CD4-positive, alpha-beta T cell (primary cell): ENCODE measurements around the gene ASB17. TPM values are rescaled to one million over a fixed set of nuclear protein-coding genes. Genes with fewer than 3 reads are reported as not detected.

Experiments
- ATAC-seq: fragments of 200-7000 bp; cut with Tn5 transposase; one replicate; pipeline ENCODE4 v1.10.0; 2022; ENCODE audit warnings: mild to moderate bottlenecking; ENCODE audit not compliant: poor library complexity
- CTCF ChIA-PET: fragments of 350-600 bp; sonication (Branson Sonifier 250); formaldehyde crosslinking; loops from one replicate; lab custom pipeline; 2021; ENCODE audit warnings: antibody characterized with exemption, inconsistent platforms; lab: Charles Lee
- POLR2A ChIA-PET: fragments of 350-600 bp; sonication (Branson Sonifier 250); formaldehyde crosslinking; loops from one replicate; lab custom pipeline; 2021; ENCODE audit warnings: antibody characterized with exemption, inconsistent platforms; lab: Charles Lee
- DNase-seq, 14 experiments: peaks; one replicate each; pipeline ENCODE4 v3.0.0-alpha.2; 2013 to 2020; ENCODE audit warnings: mixed read lengths in 2 of 14
- H3K27ac ChIP-seq, 2 donors: one replicate each; pipeline versions ENCODE4 v1.5.1 to v1.7.0; 2013; ENCODE audit warnings: low read length in 2 of 2, low read depth in 1 of 2, mild to moderate bottlenecking in 1 of 2
- H3K27me3 ChIP-seq, 2 experiments: 1 replicate in 1 of 2; 2 replicates in 1 of 2; pipeline versions ENCODE4 v1.6.1 to v1.7.0; 2013; ENCODE audit warnings: low read length in 2 of 2, control low read depth in 1 of 2, mild to moderate bottlenecking in 1 of 2, moderate library complexity in 1 of 2; ENCODE audit not compliant: insufficient read depth in 2 of 2, control insufficient read depth in 1 of 2
- H3K36me3 ChIP-seq: one replicate; pipeline ENCODE4 v1.6.1; 2013; ENCODE audit warnings: low read length, control low read depth; ENCODE audit not compliant: insufficient read depth
- H3K4me1 ChIP-seq: one replicate; pipeline ENCODE4 v1.6.1; 2013; ENCODE audit warnings: low read length, control low read depth; ENCODE audit not compliant: insufficient read depth
- H3K4me3 ChIP-seq: one replicate; pipeline ENCODE4 v1.5.1; 2013; ENCODE audit warnings: mild to moderate bottlenecking, low read length, moderate library complexity
- H3K9me3 ChIP-seq, 2 experiments: 1 replicate in 1 of 2; 2 replicates in 1 of 2; pipeline versions ENCODE4 v1.6.1 to v1.7.0; 2013; ENCODE audit warnings: low read length in 2 of 2, mild to moderate bottlenecking in 2 of 2, control low read depth in 1 of 2, moderate library complexity in 1 of 2; ENCODE audit not compliant: control insufficient read depth in 1 of 2, insufficient read depth in 1 of 2
- H3K27ac Mint-ChIP-seq: one replicate; pipeline ENCODE4 v1.8.0; 2020; ENCODE audit warnings: mixed read lengths
- H3K27me3 Mint-ChIP-seq: one replicate; pipeline ENCODE4 v1.8.0; 2021; ENCODE audit warnings: mixed read lengths
- H3K36me3 Mint-ChIP-seq: one replicate; pipeline ENCODE4 v1.8.0; 2021; ENCODE audit warnings: low read depth, mixed read lengths
- H3K4me1 Mint-ChIP-seq: one replicate; pipeline ENCODE4 v1.8.0; 2021; ENCODE audit warnings: low read depth, mixed read lengths
- H3K4me3 Mint-ChIP-seq: one replicate; pipeline ENCODE4 v1.8.0; 2020; ENCODE audit warnings: mild to moderate bottlenecking, mixed read lengths
- H3K9me3 Mint-ChIP-seq: one replicate; pipeline ENCODE4 v1.8.0; 2020; ENCODE audit warnings: mixed read lengths
- intact Hi-C, 2 experiments: fragments of 100-400 bp; cut with DNase I in 1 of 2; cut with micrococcal nuclease in 1 of 2; formaldehyde crosslinking; loops; one replicate each; pipeline versions ENCODE4 v1.15.1 to v1.9.0; 2023 to 2025; cut with DNase I, micrococcal nuclease
- total RNA-seq, 174 experiments: library from RNA in 2 of 174; stranded (reverse) in 2 of 174; gene quantifications; one replicate each; pipeline ENCODE4 v1.2.3 and lab custom pipeline; 2021 to 2026
- TF ChIP-seq, protein P1 (sequence below): fragments of 200-600 bp; IDR thresholded peaks from one replicate; pipeline ENCODE4 v1.8.0; 2022; ENCODE audit warnings: antibody characterized with exemption, mild to moderate bottlenecking

Gene ASB17
- total RNA-seq, 2 experiments from 2014 or later = not detected

DNA sequence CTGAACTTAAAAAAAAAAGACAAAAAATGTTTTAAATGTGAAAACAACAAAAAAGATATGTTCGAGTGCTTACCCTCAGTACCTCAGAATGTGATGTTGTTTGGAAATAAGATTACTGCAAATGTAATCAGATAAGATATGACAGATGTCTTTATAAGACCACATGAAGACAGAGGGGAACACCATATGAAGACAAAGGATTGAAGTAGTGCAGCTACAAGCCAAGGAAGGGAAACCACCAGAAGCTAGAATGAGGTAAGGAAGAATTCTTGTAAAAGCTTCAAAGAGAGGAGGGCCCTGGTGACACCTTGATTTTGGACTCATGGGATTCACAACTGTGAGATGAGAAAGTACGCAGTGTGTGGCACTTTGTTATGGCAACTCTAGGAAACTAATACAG, 15.4 kb downstream of the ASB17 start:
- no peaks in the 10 kb centered on the region for H3K9me3 ChIP-seq
- DNase-seq (no peak), ATAC-seq (no peak)
- H3K4me1 ChIP-seq = no peaks in the 10 kb centered on the region
- CTCF ChIA-PET = no interaction called here
- H3K4me1 Mint-ChIP-seq = no peaks in the 10 kb centered on the region
- TF ChIP-seq, protein P1, sequence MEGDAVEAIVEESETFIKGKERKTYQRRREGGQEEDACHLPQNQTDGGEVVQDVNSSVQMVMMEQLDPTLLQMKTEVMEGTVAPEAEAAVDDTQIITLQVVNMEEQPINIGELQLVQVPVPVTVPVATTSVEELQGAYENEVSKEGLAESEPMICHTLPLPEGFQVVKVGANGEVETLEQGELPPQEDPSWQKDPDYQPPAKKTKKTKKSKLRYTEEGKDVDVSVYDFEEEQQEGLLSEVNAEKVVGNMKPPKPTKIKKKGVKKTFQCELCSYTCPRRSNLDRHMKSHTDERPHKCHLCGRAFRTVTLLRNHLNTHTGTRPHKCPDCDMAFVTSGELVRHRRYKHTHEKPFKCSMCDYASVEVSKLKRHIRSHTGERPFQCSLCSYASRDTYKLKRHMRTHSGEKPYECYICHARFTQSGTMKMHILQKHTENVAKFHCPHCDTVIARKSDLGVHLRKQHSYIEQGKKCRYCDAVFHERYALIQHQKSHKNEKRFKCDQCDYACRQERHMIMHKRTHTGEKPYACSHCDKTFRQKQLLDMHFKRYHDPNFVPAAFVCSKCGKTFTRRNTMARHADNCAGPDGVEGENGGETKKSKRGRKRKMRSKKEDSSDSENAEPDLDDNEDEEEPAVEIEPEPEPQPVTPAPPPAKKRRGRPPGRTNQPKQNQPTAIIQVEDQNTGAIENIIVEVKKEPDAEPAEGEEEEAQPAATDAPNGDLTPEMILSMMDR = no peak
- POLR2A ChIA-PET = no interaction called here
- no peaks in the 10 kb centered on the region for H3K27me3 ChIP-seq
- no peaks in the 10 kb centered on the region for H3K36me3 ChIP-seq
- H3K4me3 Mint-ChIP-seq = no peak overlapping the region
- H3K36me3 Mint-ChIP-seq = no peaks in the 10 kb centered on the region
- intact Hi-C loops = no loop called here
- H3K27ac Mint-ChIP-seq = no peak overlapping the region
- H3K4me3 ChIP-seq = no peak overlapping the region
- H3K27me3 Mint-ChIP-seq = peaks cover 11% of the 10 kb centered on the region
- H3K9me3 Mint-ChIP-seq = no peaks in the 10 kb centered on the region
- H3K27ac ChIP-seq = no peak overlapping the region

DNA sequence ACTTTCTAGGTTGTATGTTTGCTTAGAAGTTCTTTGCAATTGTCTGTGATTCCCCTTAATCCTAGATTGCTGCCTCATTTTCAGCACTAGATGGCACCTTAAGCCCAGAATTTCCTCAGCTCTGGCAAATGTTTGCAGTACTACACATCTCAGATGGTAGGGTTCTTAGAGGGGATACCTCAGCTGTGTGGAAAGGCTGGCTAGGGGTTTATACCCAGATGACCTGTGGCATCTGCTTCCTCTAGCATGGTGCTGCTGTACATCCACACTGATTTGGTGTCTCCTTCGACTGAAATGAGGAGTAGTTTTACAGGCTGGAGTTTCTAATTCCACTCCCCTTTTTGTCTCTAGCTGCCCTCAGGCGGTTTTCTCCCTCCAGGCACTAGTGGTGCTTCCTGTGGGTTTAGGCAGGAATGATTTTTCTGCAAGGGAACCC, 23.5 kb downstream of the ASB17 start:
- Histone ChIP-seq H3K4me1 (no peaks in the 10 kb centered on the region), H3K27ac (no peak overlapping the region), H3K4me3 (no peak overlapping the region), H3K27me3 (no peaks in the 10 kb centered on the region), H3K36me3 (no peaks in the 10 kb centered on the region), H3K9me3 (peaks cover 4 to 6% of the 10 kb centered on the region in 2 experiments)
- no peaks in the 10 kb centered on the region for H3K36me3 Mint-ChIP-seq
- no peaks in the 10 kb centered on the region for H3K4me1 Mint-ChIP-seq
- H3K4me3 Mint-ChIP-seq = no peak overlapping the region
- H3K27ac Mint-ChIP-seq = no peak overlapping the region
- ATAC-seq (no peak), DNase-seq (no peak)
- TF ChIP-seq, protein P1 = no peak
- POLR2A ChIA-PET = no interaction called here
- no peaks in the 10 kb centered on the region for H3K27me3 Mint-ChIP-seq
- CTCF ChIA-PET = no interaction called here
- H3K9me3 Mint-ChIP-seq = peaks cover 12% of the 10 kb centered on the region
- intact Hi-C loops = no loop called here

DNA sequence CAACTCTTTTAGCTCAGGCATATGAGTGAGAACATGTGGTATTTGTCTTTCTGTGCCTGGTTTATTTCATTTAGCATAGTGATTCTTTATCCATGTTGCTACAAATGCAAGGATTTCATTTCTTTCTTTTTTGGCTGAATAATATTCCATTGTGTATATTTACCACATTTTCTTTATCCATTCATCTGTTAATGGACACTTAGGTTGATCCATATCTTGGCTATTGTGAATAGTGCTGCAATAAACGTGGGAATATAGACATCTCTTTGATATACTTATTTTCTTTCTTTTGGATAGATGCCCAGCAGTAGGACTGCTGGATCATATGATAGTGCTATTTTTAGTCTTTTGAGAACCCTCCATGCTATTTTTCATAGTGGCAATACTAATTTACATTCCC, 30.8 kb downstream of the ASB17 start:
- POLR2A ChIA-PET = no interaction called here
- Histone ChIP-seq H3K36me3 (no peaks in the 10 kb centered on the region), H3K4me3 (no peak overlapping the region), H3K27me3 (no peaks in the 10 kb centered on the region), H3K9me3 (no peaks in the 10 kb centered on the region), H3K27ac (no peak overlapping the region), H3K4me1 (no peaks in the 10 kb centered on the region)
- Mint-ChIP-seq H3K4me1 (no peaks in the 10 kb centered on the region), H3K4me3 (no peak overlapping the region), H3K27ac (no peak overlapping the region), H3K9me3 (no peaks in the 10 kb centered on the region), H3K27me3 (peaks cover 13% of the 10 kb centered on the region), H3K36me3 (no peaks in the 10 kb centered on the region)
- TF ChIP-seq, protein P1 = no peak
- intact Hi-C loops = no loop called here
- DNase-seq = no peak
- CTCF ChIA-PET = no interaction called here
- no peak for ATAC-seq
